ENCODE measurements around the gene RHO. TPM values are rescaled to one million over a fixed set of nuclear protein-coding genes. Genes with fewer than 3 reads are reported as not detected.
"Not testable (repeated sequence)": the region's sequence is repeated elsewhere in the genome, so short reads cannot be mapped to it uniquely, and the experiment has no call there.

RHO gene
- polyA plus RNA-seq, 1 donor (not counting 4 experiments of a cell fraction or from before 2014, with no cell fraction given), result not detected

- H3K27ac ChIP-seq (ENCODE audit: control insufficient read depth, insufficient read depth, low read length); H3K4me3 ChIP-seq (ENCODE audit: control insufficient read depth in 2 of 3, extremely low read depth in 1 of 3, insufficient read depth in 2 of 3, low read depth in 1 of 3, low read length in 3 of 3); H3K4me2 ChIP-seq (ENCODE audit: control insufficient read depth, extremely low read depth, insufficient read depth, low read depth, low read length); H3K79me2 ChIP-seq (ENCODE audit: control insufficient read depth, insufficient read depth, low read length); H3K9ac ChIP-seq (ENCODE audit: control insufficient read depth, extremely low read depth, insufficient read depth, low read length); FAIRE-seq; H4K20me1 ChIP-seq (ENCODE audit: control insufficient read depth, extremely low read depth, insufficient read depth, low read length); H3K4me1 ChIP-seq (ENCODE audit: control insufficient read depth, extremely low read depth, insufficient read depth, low read length); H3K27me3 ChIP-seq (ENCODE audit: control insufficient read depth, extremely low read depth, insufficient read depth, low read length); H3K36me3 ChIP-seq (ENCODE audit: control insufficient read depth in 2 of 2, extremely low read depth in 1 of 2, insufficient read depth in 2 of 2, low read length in 2 of 2); dilution Hi-C loops (cut with MboI; ENCODE audit: extremely low pct_ligation_motif_present, low sequenced_read_pairs); DNase-seq (ENCODE audit: low read depth, low spot score); H3K9me1 ChIP-seq (ENCODE audit: control insufficient read depth, extremely low read depth, insufficient read depth, low read length); H2AFZ ChIP-seq (ENCODE audit: control insufficient read depth, low read length); H3K9me3 ChIP-seq (ENCODE audit: control insufficient read depth, low read depth, low read length): not testable (repeated sequence)
These were observed 12.5 kb upstream of the RHO start for GRCh38 chr3:129515821-129516432.

GRCh38 chr3:129517516-129517915 is 10.9 kb upstream of the RHO start:
- no peaks in the 10 kb centered on the region for H3K9me1 ChIP-seq (ENCODE audit: control insufficient read depth, extremely low read depth, insufficient read depth, low read length)
- no peak overlapping the region for H3K4me2 ChIP-seq (ENCODE audit: control insufficient read depth, extremely low read depth, insufficient read depth, low read depth, low read length)
- H3K27ac ChIP-seq (ENCODE audit: control insufficient read depth, insufficient read depth, low read length), result no peak overlapping the region
- no peaks in the 10 kb centered on the region for H3K27me3 ChIP-seq (ENCODE audit: control insufficient read depth, extremely low read depth, insufficient read depth, low read length)
- H3K4me1 ChIP-seq (ENCODE audit: control insufficient read depth, extremely low read depth, insufficient read depth, low read length), result no peaks in the 10 kb centered on the region
- FAIRE-seq (no peak), DNase-seq (ENCODE audit: low read depth, low spot score) (no peak)
- H3K9ac ChIP-seq (ENCODE audit: control insufficient read depth, extremely low read depth, insufficient read depth, low read length), result no peak overlapping the region
- no peaks in the 10 kb centered on the region for H3K36me3 ChIP-seq (ENCODE audit: control insufficient read depth in 2 of 2, extremely low read depth in 1 of 2, insufficient read depth in 2 of 2, low read length in 2 of 2)
- no peaks in the 10 kb centered on the region for H3K79me2 ChIP-seq (ENCODE audit: control insufficient read depth, insufficient read depth, low read length)
- no peak overlapping the region for H3K4me3 ChIP-seq (ENCODE audit: control insufficient read depth in 2 of 3, extremely low read depth in 1 of 3, insufficient read depth in 2 of 3, low read depth in 1 of 3, low read length in 3 of 3)
- no peak overlapping the region for H2AFZ ChIP-seq (ENCODE audit: control insufficient read depth, low read length)
- H3K9me3 ChIP-seq (ENCODE audit: control insufficient read depth, low read depth, low read length), result no peaks in the 10 kb centered on the region
- no peaks in the 10 kb centered on the region for H4K20me1 ChIP-seq (ENCODE audit: control insufficient read depth, extremely low read depth, insufficient read depth, low read length)
- TF ChIP-seq EZH2 (IDR thresholded peaks at IDR 0.05; ENCODE audit: low read length), result no peak
- TF ChIP-seq CTCF (optimal IDR thresholded peaks at IDR 0.05 in 1 of 3, IDR thresholded peaks at IDR 0.05 in 1 of 3, conservative IDR thresholded peaks at IDR 0.05 in 1 of 3; ENCODE audit: extremely low read depth in 1 of 3, insufficient read depth in 2 of 3, low read length in 3 of 3), result no peak
- dilution Hi-C loops (cut with MboI; ENCODE audit: extremely low pct_ligation_motif_present, low sequenced_read_pairs), result no loop called here

- no peaks in the 10 kb centered on the region for H3K36me3 ChIP-seq (ENCODE audit: control insufficient read depth in 2 of 2, extremely low read depth in 1 of 2, insufficient read depth in 2 of 2, low read length in 2 of 2)
- no peaks in the 10 kb centered on the region for H3K79me2 ChIP-seq (ENCODE audit: control insufficient read depth, insufficient read depth, low read length)
- H4K20me1 ChIP-seq (ENCODE audit: control insufficient read depth, extremely low read depth, insufficient read depth, low read length), result no peaks in the 10 kb centered on the region
- TF ChIP-seq EZH2 (IDR thresholded peaks at IDR 0.05; ENCODE audit: low read length), result no peak
- no peak for TF ChIP-seq CTCF (optimal IDR thresholded peaks at IDR 0.05 in 1 of 3, IDR thresholded peaks at IDR 0.05 in 1 of 3, conservative IDR thresholded peaks at IDR 0.05 in 1 of 3; ENCODE audit: extremely low read depth in 1 of 3, insufficient read depth in 2 of 3, low read length in 3 of 3)
- DNase-seq (ENCODE audit: low read depth, low spot score) (no peak), FAIRE-seq (no peak)
- no peaks in the 10 kb centered on the region for H3K4me1 ChIP-seq (ENCODE audit: control insufficient read depth, extremely low read depth, insufficient read depth, low read length)
- no peak overlapping the region for H3K9ac ChIP-seq (ENCODE audit: control insufficient read depth, extremely low read depth, insufficient read depth, low read length)
- no peak overlapping the region for H3K4me2 ChIP-seq (ENCODE audit: control insufficient read depth, extremely low read depth, insufficient read depth, low read depth, low read length)
- H3K27ac ChIP-seq (ENCODE audit: control insufficient read depth, insufficient read depth, low read length), result no peak overlapping the region
- no peak overlapping the region for H2AFZ ChIP-seq (ENCODE audit: control insufficient read depth, low read length)
- no peaks in the 10 kb centered on the region for H3K9me3 ChIP-seq (ENCODE audit: control insufficient read depth, low read depth, low read length)
- no peak overlapping the region for H3K4me3 ChIP-seq (ENCODE audit: control insufficient read depth in 2 of 3, extremely low read depth in 1 of 3, insufficient read depth in 2 of 3, low read depth in 1 of 3, low read length in 3 of 3)
- no peaks in the 10 kb centered on the region for H3K27me3 ChIP-seq (ENCODE audit: control insufficient read depth, extremely low read depth, insufficient read depth, low read length)
- dilution Hi-C loops (cut with MboI; ENCODE audit: extremely low pct_ligation_motif_present, low sequenced_read_pairs), result no loop called here
- H3K9me1 ChIP-seq (ENCODE audit: control insufficient read depth, extremely low read depth, insufficient read depth, low read length), result no peaks in the 10 kb centered on the region
These were observed 10.3 kb upstream of the RHO start for GRCh38 chr3:129518038-129518561.
